Neural crest cell (in vitro differentiated cells): ENCODE data around the gene VWA8. TPM values are rescaled to one million over a fixed set of nuclear protein-coding genes. Genes with fewer than 3 reads are reported as not detected.

Experiments
- DNase-seq: peaks from one replicate; pipeline ENCODE4 v3.0.0; 2021; ENCODE audit warnings: low read depth, mixed read lengths, low spot score
- H3K27ac Mint-ChIP-seq: one replicate; pipeline ENCODE4 v1.8.0; 2021; ENCODE audit warnings: mild to moderate bottlenecking, mixed read lengths; ENCODE audit not compliant: unreplicated experiment
- H3K27me3 Mint-ChIP-seq: 2 replicates; pipeline ENCODE4 v1.8.0; 2021; ENCODE audit warnings: low read depth, mild to moderate bottlenecking, mixed read lengths
- H3K36me3 Mint-ChIP-seq: 2 replicates; pipeline ENCODE4 v1.8.0; 2021; ENCODE audit warnings: low read depth, mild to moderate bottlenecking, mixed read lengths
- H3K4me1 Mint-ChIP-seq: 2 replicates; pipeline ENCODE4 v1.8.0; 2021; ENCODE audit warnings: mixed read lengths
- H3K4me3 Mint-ChIP-seq: one replicate; pipeline ENCODE4 v1.8.0; 2021; ENCODE audit warnings: mild to moderate bottlenecking, mixed read lengths
- H3K9me3 Mint-ChIP-seq: 2 replicates; pipeline ENCODE4 v1.8.0; 2021; ENCODE audit warnings: mixed read lengths
- total RNA-seq: library from RNA; stranded (reverse); gene quantifications from 2 replicates; pipeline ENCODE4 v1.2.1, GENCODE V29; 2021
- TF ChIP-seq, protein P1 (sequence below): fragments of 200-600 bp; sonication (generic); conservative IDR thresholded peaks from 2 replicates; pipeline ENCODE4 v1.5.0; 2021; ENCODE audit warnings: antibody characterized with exemption, mild to moderate bottlenecking

The VWA8 gene
- total RNA-seq, 1 donor from 2014 or later: 19.5 TPM

- H3K9me3 Mint-ChIP-seq: no peaks in the 10 kb centered on the region
- H3K36me3 Mint-ChIP-seq: no peaks in the 10 kb centered on the region
- no peak for DNase-seq
These were observed 27.3 kb upstream of the VWA8 start for GRCh38 chr13:41988244-41988643.

GRCh38 chr13:41985788-41986508 is 25.0 kb upstream of the VWA8 start:
- H3K27me3 Mint-ChIP-seq: no peaks in the 10 kb centered on the region
- H3K9me3 Mint-ChIP-seq: no peaks in the 10 kb centered on the region
- H3K36me3 Mint-ChIP-seq: no peaks in the 10 kb centered on the region
- H3K27ac Mint-ChIP-seq: no peak overlapping the region
- peaks cover 4% of the 10 kb centered on the region for H3K4me1 Mint-ChIP-seq
- TF ChIP-seq, protein P1, sequence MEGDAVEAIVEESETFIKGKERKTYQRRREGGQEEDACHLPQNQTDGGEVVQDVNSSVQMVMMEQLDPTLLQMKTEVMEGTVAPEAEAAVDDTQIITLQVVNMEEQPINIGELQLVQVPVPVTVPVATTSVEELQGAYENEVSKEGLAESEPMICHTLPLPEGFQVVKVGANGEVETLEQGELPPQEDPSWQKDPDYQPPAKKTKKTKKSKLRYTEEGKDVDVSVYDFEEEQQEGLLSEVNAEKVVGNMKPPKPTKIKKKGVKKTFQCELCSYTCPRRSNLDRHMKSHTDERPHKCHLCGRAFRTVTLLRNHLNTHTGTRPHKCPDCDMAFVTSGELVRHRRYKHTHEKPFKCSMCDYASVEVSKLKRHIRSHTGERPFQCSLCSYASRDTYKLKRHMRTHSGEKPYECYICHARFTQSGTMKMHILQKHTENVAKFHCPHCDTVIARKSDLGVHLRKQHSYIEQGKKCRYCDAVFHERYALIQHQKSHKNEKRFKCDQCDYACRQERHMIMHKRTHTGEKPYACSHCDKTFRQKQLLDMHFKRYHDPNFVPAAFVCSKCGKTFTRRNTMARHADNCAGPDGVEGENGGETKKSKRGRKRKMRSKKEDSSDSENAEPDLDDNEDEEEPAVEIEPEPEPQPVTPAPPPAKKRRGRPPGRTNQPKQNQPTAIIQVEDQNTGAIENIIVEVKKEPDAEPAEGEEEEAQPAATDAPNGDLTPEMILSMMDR: no peak
- no peak overlapping the region for H3K4me3 Mint-ChIP-seq
- DNase-seq: no peak

More at GRCh38 chr13:41988244-41988643, 27.3 kb upstream of the VWA8 start:
- H3K27ac Mint-ChIP-seq: no peak overlapping the region
- TF ChIP-seq, protein P1: no peak
- H3K27me3 Mint-ChIP-seq: no peaks in the 10 kb centered on the region
- no peak overlapping the region for H3K4me3 Mint-ChIP-seq
- no peaks in the 10 kb centered on the region for H3K4me1 Mint-ChIP-seq

DNA sequence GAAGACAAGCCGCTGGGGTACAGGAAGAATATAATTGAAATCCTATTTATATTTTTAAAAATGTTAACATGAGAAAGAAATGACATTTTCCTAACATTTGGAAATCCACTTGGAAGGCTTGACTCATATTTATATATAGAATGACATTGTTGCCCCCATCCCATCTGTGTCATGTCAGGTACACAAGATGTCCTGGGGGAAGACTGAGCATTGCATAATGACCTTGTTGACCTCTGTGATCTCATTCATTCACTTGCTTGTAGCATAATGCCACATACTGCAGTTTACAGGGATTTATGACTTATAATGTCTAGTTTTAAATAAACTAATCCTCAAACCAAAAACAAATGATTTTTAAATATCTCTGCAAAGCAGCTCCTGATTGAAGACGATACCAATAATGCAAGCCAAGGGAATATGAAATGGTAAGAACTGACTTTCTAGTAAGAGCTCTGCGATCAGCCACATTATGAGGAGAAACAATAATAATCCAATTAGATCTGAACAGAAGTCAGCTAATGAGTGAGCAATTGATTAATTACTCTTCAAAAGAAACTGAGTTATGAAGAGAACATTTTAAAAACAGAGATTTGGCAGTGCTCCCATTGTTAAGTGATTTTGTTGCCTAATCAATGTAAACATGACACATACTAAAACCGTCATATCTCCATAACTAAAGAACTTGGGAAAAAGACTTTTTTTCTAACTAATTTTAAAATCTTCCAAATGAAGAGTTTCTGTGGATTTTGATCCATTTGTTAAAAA is 21.2 kb upstream of the VWA8 start:
- Mint-ChIP-seq H3K27me3 (no peaks in the 10 kb centered on the region), H3K9me3 (no peaks in the 10 kb centered on the region), H3K4me1 (peaks cover 4% of the 10 kb centered on the region), H3K36me3 (no peaks in the 10 kb centered on the region), H3K27ac (no peak overlapping the region), H3K4me3 (no peak overlapping the region)
- TF ChIP-seq, protein P1: no peak
- no peak for DNase-seq

GRCh38 chr13:41978007-41978406 is 17.1 kb upstream of the VWA8 start:
- TF ChIP-seq, protein P1: no peak
- Mint-ChIP-seq H3K9me3 (no peaks in the 10 kb centered on the region), H3K4me3 (no peak overlapping the region), H3K4me1 (peaks cover 4% of the 10 kb centered on the region), H3K27ac (no peak overlapping the region), H3K36me3 (no peaks in the 10 kb centered on the region), H3K27me3 (no peaks in the 10 kb centered on the region)
- no peak for DNase-seq

DNA sequence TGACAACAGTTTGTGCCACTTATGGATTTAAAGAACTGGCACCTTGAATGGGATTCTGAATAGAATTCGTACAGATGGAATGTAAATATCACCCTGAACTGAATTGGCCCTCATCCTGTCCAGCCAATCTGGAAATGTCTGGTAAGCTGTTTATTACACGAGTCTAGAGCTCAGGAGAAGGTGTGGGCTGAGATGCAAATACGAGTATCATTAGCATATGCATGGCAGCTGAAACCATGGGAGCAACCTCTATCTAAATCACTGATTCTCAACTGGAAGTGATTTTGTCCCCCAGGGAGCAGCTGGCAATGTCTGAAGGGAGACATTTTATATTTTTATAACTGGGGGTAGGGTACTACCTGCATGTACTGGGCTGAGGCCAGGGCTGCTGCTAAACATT is 15.6 kb upstream of the VWA8 start:
- H3K9me3 Mint-ChIP-seq: no peaks in the 10 kb centered on the region
- H3K36me3 Mint-ChIP-seq: no peaks in the 10 kb centered on the region
- no peaks in the 10 kb centered on the region for H3K4me1 Mint-ChIP-seq
- H3K4me3 Mint-ChIP-seq: no peak overlapping the region
- TF ChIP-seq, protein P1: no peak
- no peak for DNase-seq
- no peak overlapping the region for H3K27ac Mint-ChIP-seq
- no peaks in the 10 kb centered on the region for H3K27me3 Mint-ChIP-seq
